Smooth muscle cell (in vitro differentiated cells): ENCODE data around the gene ZNF407. TPM values are rescaled to one million over a fixed set of nuclear protein-coding genes. Genes with fewer than 3 reads are reported as not detected.

Source experiments
- DNase-seq: peaks from one replicate; lab custom pipeline; 2025; ENCODE audit not compliant: unreplicated experiment; lab: John Stamatoyannopoulos, UW
- H2AFZ ChIP-seq: fragments of 200-600 bp; sonication (generic); 2 replicates; pipeline ENCODE4 v1.6.0; 2016; ENCODE audit warnings: antibody characterized with exemption, low read depth, mild to moderate bottlenecking
- H3F3A ChIP-seq: fragments of 200-600 bp; sonication (generic); 2 replicates; pipeline ENCODE4 v1.6.0; 2017; ENCODE audit warnings: antibody characterized with exemption, low read depth
- H3K27ac ChIP-seq: fragments of 200-600 bp; sonication (generic); 2 replicates; pipeline ENCODE4 v1.5.1; 2016; ENCODE audit warnings: low read depth, mild to moderate bottlenecking
- H3K27me3 ChIP-seq: fragments of 200-600 bp; sonication (generic); 2 replicates; pipeline ENCODE4 v1.6.1; 2016; ENCODE audit warnings: low read depth, mild to moderate bottlenecking
- H3K36me3 ChIP-seq: fragments of 200-600 bp; sonication (generic); 2 replicates; pipeline ENCODE4 v1.5.1; 2016; ENCODE audit warnings: low read depth
- H3K4me1 ChIP-seq: fragments of 200-600 bp; sonication (generic); 2 replicates; pipeline ENCODE4 v1.5.1; 2016; ENCODE audit warnings: low read depth
- H3K4me2 ChIP-seq: fragments of 200-600 bp; sonication (generic); 2 replicates; pipeline ENCODE4 v1.6.0; 2016; ENCODE audit warnings: mild to moderate bottlenecking
- H3K4me3 ChIP-seq: fragments of 200-600 bp; sonication (generic); 2 replicates; pipeline ENCODE4 v1.5.1; 2016; ENCODE audit warnings: mild to moderate bottlenecking
- H3K79me2 ChIP-seq: fragments of 200-600 bp; sonication (generic); 2 replicates; pipeline ENCODE4 v1.6.0; 2016; ENCODE audit warnings: low read depth, mild to moderate bottlenecking
- H3K9ac ChIP-seq: fragments of 200-600 bp; sonication (generic); 2 replicates; pipeline ENCODE4 v1.6.0; 2016; ENCODE audit warnings: low read depth
- H3K9me3 ChIP-seq: fragments of 200-600 bp; sonication (generic); replicated peaks from 2 replicates; pipeline ENCODE4 v1.5.1; 2016; ENCODE audit warnings: low read depth
- H4K20me1 ChIP-seq: fragments of 200-600 bp; sonication (generic); 2 replicates; pipeline ENCODE4 v1.6.0; 2016; ENCODE audit warnings: low read depth
- CTCF ChIP-seq: fragments of 200-600 bp; sonication (generic); IDR thresholded peaks from 2 replicates; pipeline ENCODE4 v1.5.1; 2017; ENCODE audit warnings: borderline replicate concordance, mild to moderate bottlenecking, antibody characterized with exemption; ENCODE audit not compliant: insufficient read depth, poor library complexity, severe bottlenecking
- WGBS: methylation state at CpG from one replicate; pipeline ENCODE4 v1.1.7; 2016; ENCODE audit warnings: low lambda C conversion rate; 5-methylcytosine and 5-hydroxymethylcytosine counted together
- polyA plus RNA-seq: library from polyadenylated mRNA; unstranded; fragments of >200 nt; fragmentation: Nextera tagmentation; extraction: Ambion mirVana; gene quantifications from 2 replicates; pipeline ENCODE4 v1.2.1, GENCODE V29; 2016
- total RNA-seq: library from RNA; depleted of rRNA; stranded (reverse); fragments of >200 nt; gene quantifications from 2 replicates; pipeline ENCODE4 v1.2.3, GENCODE V29; 2014

Gene ZNF407
- total and polyA plus RNA-seq, 2 experiments from 2014 or later, result 4.5 to 11.5 TPM

- H3K9ac ChIP-seq, result no peak overlapping the region
- H3K4me1 ChIP-seq, result no peaks in the 10 kb centered on the region
- no peaks in the 10 kb centered on the region for H3K27me3 ChIP-seq
- no peaks in the 10 kb centered on the region for H3K9me3 ChIP-seq
- no peaks in the 10 kb centered on the region for H4K20me1 ChIP-seq
- 80% methylated on average over 17 of the region's 17 CpGs for WGBS
- no peak for TF ChIP-seq CTCF
- no peaks in the 10 kb centered on the region for H3F3A ChIP-seq
- no peaks in the 10 kb centered on the region for H3K79me2 ChIP-seq
- H3K4me3 ChIP-seq, result no peak overlapping the region
- no peak overlapping the region for H3K4me2 ChIP-seq
- DNase-seq, result no peak
- no peak overlapping the region for H2AFZ ChIP-seq
- no peaks in the 10 kb centered on the region for H3K36me3 ChIP-seq
- H3K27ac ChIP-seq, result no peak overlapping the region
These were observed 316.5 kb downstream of the ZNF407 start for GRCh38 chr18:74914052-74914591.

GRCh38 chr18:74914648-74915047 is 317.0 kb downstream of the ZNF407 start:
- no peak overlapping the region for H3K4me3 ChIP-seq
- no peak for DNase-seq
- no peaks in the 10 kb centered on the region for H3F3A ChIP-seq
- no peaks in the 10 kb centered on the region for H3K36me3 ChIP-seq
- H3K4me2 ChIP-seq, result no peak overlapping the region
- no peak overlapping the region for H3K27ac ChIP-seq
- H4K20me1 ChIP-seq, result no peaks in the 10 kb centered on the region
- H3K27me3 ChIP-seq, result no peaks in the 10 kb centered on the region
- no peaks in the 10 kb centered on the region for H3K4me1 ChIP-seq
- WGBS, result 90% methylated on average over 2 of the region's 2 CpGs
- H3K9me3 ChIP-seq, result no peaks in the 10 kb centered on the region
- no peak overlapping the region for H2AFZ ChIP-seq
- no peaks in the 10 kb centered on the region for H3K79me2 ChIP-seq
- TF ChIP-seq CTCF, result no peak
- H3K9ac ChIP-seq, result no peak overlapping the region

GRCh38 chr18:74916773-74917393 is 319.2 kb downstream of the ZNF407 start:
- H3K9ac ChIP-seq, result no peak overlapping the region
- DNase-seq, result no peak
- H2AFZ ChIP-seq, result no peak overlapping the region
- H3K4me1 ChIP-seq, result no peaks in the 10 kb centered on the region
- no peak overlapping the region for H3K4me3 ChIP-seq
- H4K20me1 ChIP-seq, result no peaks in the 10 kb centered on the region
- no peak overlapping the region for H3K4me2 ChIP-seq
- 90% methylated on average over 5 of the region's 5 CpGs for WGBS
- no peaks in the 10 kb centered on the region for H3K9me3 ChIP-seq
- H3K27me3 ChIP-seq, result no peaks in the 10 kb centered on the region
- no peak overlapping the region for H3K27ac ChIP-seq
- no peak for TF ChIP-seq CTCF
- H3F3A ChIP-seq, result no peaks in the 10 kb centered on the region
- peaks cover 3% of the 10 kb centered on the region for H3K36me3 ChIP-seq
- no peaks in the 10 kb centered on the region for H3K79me2 ChIP-seq

- H3K36me3 ChIP-seq, result peaks cover 3% of the 10 kb centered on the region
- 76% methylated on average over 3 of the region's 3 CpGs for WGBS
These were observed 320.7 kb downstream of the ZNF407 start for GRCh38 chr18:74918276-74918790.

More at GRCh38 chr18:74918276-74918790, 320.7 kb downstream of the ZNF407 start:
- Histone ChIP-seq H4K20me1 (no peaks in the 10 kb centered on the region), H2AFZ (no peak overlapping the region), H3K4me3 (no peak overlapping the region), H3K4me1 (no peaks in the 10 kb centered on the region), H3K27ac (no peak overlapping the region), H3K4me2 (no peak overlapping the region), H3K9me3 (no peaks in the 10 kb centered on the region), H3K79me2 (no peaks in the 10 kb centered on the region), H3F3A (no peaks in the 10 kb centered on the region), H3K27me3 (no peaks in the 10 kb centered on the region), H3K9ac (no peak overlapping the region)
- TF ChIP-seq CTCF, result no peak
- DNase-seq, result no peak
